ENCODE measurements around the gene ACTN4. TPM values are rescaled to one million over a fixed set of nuclear protein-coding genes. Genes with fewer than 3 reads are reported as not detected.

The ACTN4 gene
- total RNA-seq, 1 donor from 2014 or later: 744 TPM

DNA sequence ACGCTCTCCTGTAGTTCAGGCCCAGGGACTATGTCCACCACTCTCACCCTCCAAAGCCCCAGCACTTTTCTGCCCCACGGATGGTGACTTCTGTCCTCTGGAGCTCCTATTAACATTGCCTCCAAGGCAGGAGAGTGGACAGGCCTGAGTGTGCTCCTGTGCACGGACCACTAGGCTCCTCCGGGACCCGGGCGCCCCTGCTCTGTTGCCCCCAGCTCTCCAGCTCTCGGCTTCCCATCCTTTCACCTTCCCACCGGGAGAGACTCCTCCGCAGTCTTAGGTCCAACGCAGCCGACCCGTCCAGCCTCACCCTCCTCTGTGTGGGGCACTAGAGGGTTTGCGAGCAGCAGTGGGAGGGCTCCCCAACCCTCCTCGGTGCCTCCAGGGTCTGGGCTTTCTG is 66.4 kb downstream of the ACTN4 start:
- no peaks in the 10 kb centered on the region for H3K9me3 Mint-ChIP-seq (ENCODE audit: unreplicated experiment)
- H3K36me3 Mint-ChIP-seq (ENCODE audit: low read depth, unreplicated experiment): peaks cover 40% of the 10 kb centered on the region
- peaks cover 32% of the 10 kb centered on the region for H3K27me3 Mint-ChIP-seq (ENCODE audit: unreplicated experiment)
- no peak overlapping the region for H3K27ac Mint-ChIP-seq (ENCODE audit: unreplicated experiment)
- peak overlapping the region; percentile 69 for H3K4me3 Mint-ChIP-seq (ENCODE audit: unreplicated experiment)
- no peak for DNase-seq (ENCODE audit: low spot score)
- peaks cover 3% of the 10 kb centered on the region for H3K4me1 Mint-ChIP-seq (ENCODE audit: unreplicated experiment)
- TF ChIP-seq, protein P1, sequence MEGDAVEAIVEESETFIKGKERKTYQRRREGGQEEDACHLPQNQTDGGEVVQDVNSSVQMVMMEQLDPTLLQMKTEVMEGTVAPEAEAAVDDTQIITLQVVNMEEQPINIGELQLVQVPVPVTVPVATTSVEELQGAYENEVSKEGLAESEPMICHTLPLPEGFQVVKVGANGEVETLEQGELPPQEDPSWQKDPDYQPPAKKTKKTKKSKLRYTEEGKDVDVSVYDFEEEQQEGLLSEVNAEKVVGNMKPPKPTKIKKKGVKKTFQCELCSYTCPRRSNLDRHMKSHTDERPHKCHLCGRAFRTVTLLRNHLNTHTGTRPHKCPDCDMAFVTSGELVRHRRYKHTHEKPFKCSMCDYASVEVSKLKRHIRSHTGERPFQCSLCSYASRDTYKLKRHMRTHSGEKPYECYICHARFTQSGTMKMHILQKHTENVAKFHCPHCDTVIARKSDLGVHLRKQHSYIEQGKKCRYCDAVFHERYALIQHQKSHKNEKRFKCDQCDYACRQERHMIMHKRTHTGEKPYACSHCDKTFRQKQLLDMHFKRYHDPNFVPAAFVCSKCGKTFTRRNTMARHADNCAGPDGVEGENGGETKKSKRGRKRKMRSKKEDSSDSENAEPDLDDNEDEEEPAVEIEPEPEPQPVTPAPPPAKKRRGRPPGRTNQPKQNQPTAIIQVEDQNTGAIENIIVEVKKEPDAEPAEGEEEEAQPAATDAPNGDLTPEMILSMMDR (IDR thresholded peaks at IDR 0.05; ENCODE audit: unreplicated experiment): no peak

DNA sequence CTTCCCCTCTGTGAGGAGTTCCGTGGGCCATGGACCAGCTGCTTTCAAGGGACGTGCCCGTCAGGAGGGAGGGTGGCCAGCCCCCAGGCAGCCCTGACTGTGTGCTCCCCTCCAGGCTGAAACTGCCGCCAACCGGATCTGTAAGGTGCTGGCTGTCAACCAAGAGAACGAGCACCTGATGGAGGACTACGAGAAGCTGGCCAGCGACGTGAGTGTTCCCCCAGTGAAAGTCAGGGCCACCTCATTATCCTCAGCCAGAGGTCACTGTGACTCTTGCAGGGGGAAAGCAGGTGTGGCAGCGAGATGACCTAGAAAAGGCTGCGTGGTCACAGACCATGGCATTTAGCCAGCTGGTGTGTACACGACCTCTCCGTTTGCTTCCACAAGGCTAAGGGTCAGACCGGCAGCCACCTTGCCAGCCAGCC is 66.9 kb downstream of the ACTN4 start:
- no peaks in the 10 kb centered on the region for H3K9me3 Mint-ChIP-seq (ENCODE audit: unreplicated experiment)
- DNase-seq (ENCODE audit: low spot score): no peak
- TF ChIP-seq, protein P1 (IDR thresholded peaks at IDR 0.05; ENCODE audit: unreplicated experiment): no peak
- peaks cover 30% of the 10 kb centered on the region for H3K27me3 Mint-ChIP-seq (ENCODE audit: unreplicated experiment)
- peaks cover 36% of the 10 kb centered on the region for H3K36me3 Mint-ChIP-seq (ENCODE audit: low read depth, unreplicated experiment)
- H3K27ac Mint-ChIP-seq (ENCODE audit: unreplicated experiment): no peak overlapping the region
- peaks cover 3% of the 10 kb centered on the region for H3K4me1 Mint-ChIP-seq (ENCODE audit: unreplicated experiment)
- H3K4me3 Mint-ChIP-seq (ENCODE audit: unreplicated experiment): peak overlapping the region; percentile 47

DNA sequence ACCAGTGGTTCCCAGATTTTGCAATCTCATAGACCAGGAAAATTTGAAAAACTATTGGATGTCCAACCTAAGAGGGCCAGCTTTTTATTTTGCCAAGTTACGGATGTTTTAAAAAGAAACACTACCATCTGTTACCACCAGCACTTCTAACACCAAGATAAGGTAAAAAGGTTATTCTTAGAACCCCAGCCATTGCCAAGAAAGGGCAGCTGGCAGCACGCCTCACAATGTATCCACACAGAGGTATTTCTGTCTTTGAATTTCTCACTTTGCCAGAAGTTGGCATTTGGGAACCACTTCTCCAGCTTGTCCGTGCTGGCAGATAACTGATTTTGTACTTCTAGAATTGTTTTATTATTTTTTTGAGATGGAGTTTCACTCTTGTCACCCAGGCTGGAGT is 68.1 kb downstream of the ACTN4 start:
- DNase-seq (ENCODE audit: low spot score): no peak
- no peak overlapping the region for H3K27ac Mint-ChIP-seq (ENCODE audit: unreplicated experiment)
- TF ChIP-seq, protein P1 (IDR thresholded peaks at IDR 0.05; ENCODE audit: unreplicated experiment): no peak
- H3K4me1 Mint-ChIP-seq (ENCODE audit: unreplicated experiment): peaks cover 3% of the 10 kb centered on the region
- no peak overlapping the region for H3K4me3 Mint-ChIP-seq (ENCODE audit: unreplicated experiment)
- peaks cover 24% of the 10 kb centered on the region for H3K27me3 Mint-ChIP-seq (ENCODE audit: unreplicated experiment)
- H3K9me3 Mint-ChIP-seq (ENCODE audit: unreplicated experiment): no peaks in the 10 kb centered on the region
- peaks cover 29% of the 10 kb centered on the region for H3K36me3 Mint-ChIP-seq (ENCODE audit: low read depth, unreplicated experiment)

DNA sequence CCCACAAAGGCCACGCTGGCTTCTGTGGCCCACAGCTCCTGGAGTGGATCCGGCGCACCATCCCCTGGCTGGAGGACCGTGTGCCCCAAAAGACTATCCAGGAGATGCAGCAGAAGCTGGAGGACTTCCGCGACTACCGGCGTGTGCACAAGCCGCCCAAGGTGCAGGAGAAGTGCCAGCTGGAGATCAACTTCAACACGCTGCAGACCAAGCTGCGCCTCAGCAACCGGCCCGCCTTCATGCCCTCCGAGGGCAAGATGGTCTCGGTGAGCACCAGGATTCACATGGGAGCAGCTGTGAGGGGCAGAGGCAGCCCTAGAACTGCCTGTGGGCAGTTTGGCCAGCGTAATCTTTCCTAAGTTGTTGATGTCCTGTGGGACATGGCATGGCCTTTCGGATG is 69.6 kb downstream of the ACTN4 start:
- DNase-seq (ENCODE audit: low spot score): no peak
- Mint-ChIP-seq H3K27ac (ENCODE audit: unreplicated experiment) (no peak overlapping the region), H3K36me3 (ENCODE audit: low read depth, unreplicated experiment) (peaks cover 16% of the 10 kb centered on the region), H3K4me1 (ENCODE audit: unreplicated experiment) (peaks cover 3% of the 10 kb centered on the region), H3K9me3 (ENCODE audit: unreplicated experiment) (no peaks in the 10 kb centered on the region), H3K27me3 (ENCODE audit: unreplicated experiment) (peaks cover 19% of the 10 kb centered on the region), H3K4me3 (ENCODE audit: unreplicated experiment) (no peak overlapping the region)
- TF ChIP-seq, protein P1 (IDR thresholded peaks at IDR 0.05; ENCODE audit: unreplicated experiment): no peak

DNA sequence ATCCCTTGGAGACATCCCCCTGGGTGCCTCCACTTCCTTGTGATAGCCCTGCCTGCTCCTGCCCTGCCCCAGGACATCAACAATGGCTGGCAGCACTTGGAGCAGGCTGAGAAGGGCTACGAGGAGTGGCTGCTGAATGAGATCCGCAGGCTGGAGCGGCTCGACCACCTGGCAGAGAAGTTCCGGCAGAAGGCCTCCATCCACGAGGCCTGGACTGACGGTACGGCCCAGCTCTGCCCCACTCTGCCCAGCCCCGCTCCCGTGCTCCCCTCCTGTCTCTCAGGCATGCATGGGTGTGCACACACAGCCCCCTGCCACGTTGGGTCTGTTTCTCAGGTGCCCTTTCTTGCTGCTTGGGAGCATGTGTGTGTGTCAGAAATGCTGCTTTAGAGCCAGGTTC is 70.4 kb downstream of the ACTN4 start:
- H3K9me3 Mint-ChIP-seq (ENCODE audit: unreplicated experiment): no peaks in the 10 kb centered on the region
- peaks cover 19% of the 10 kb centered on the region for H3K27me3 Mint-ChIP-seq (ENCODE audit: unreplicated experiment)
- H3K27ac Mint-ChIP-seq (ENCODE audit: unreplicated experiment): no peak overlapping the region
- no peak for DNase-seq (ENCODE audit: low spot score)
- TF ChIP-seq, protein P1 (IDR thresholded peaks at IDR 0.05; ENCODE audit: unreplicated experiment): no peak
- H3K36me3 Mint-ChIP-seq (ENCODE audit: low read depth, unreplicated experiment): peaks cover 15% of the 10 kb centered on the region
- H3K4me3 Mint-ChIP-seq (ENCODE audit: unreplicated experiment): no peak overlapping the region
- H3K4me1 Mint-ChIP-seq (ENCODE audit: unreplicated experiment): peaks cover 3% of the 10 kb centered on the region

Data from endothelial cell (in vitro differentiated cells).